ENCODE measurements around the gene LRRC4C.
"Not testable (repeated sequence)": the region's sequence is repeated elsewhere in the genome, so short reads cannot be mapped to it uniquely, and the experiment has no call there.

Gene LRRC4C

DNA sequence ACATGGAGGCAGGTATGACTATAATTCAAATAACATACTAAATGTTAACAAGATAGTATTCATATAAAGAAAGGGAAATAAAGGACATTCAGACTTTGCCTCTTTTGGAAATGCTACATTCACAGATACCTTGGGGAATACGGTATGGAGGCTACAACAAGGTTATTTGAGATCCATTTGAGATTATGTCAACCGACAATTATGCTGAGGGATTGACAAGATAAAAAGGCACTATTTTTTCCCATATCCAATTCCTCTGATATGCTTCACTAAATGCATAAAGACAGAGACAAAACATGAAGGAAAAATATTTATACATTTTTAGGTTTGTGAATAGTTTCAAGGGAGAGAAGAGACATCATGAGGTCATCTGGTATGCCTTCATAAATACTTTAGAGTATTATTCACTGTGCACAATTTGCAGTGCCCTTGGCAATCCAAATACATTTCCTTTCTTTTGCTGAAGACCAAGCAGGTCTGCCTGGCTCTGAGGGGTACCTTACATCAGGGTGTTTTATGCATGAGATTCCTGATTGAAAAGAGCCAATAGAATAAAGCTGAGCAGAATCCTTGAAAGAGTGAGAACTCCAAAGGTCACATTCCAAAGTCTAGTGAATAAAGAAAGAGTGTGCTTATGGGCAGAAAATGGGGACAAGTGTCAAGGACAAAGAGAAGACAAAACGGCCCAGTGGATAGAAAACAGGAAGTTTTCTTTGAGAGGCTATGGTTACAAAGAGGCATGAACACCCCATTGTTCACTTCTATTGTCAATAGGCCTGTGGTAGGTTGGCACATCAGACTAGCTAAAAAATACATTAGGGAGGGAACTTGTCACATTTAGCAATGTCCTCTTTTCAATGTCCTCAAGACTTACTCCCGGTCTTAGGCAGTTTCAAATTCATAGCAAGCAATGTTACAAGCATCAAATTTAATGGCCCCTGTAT is 455.8 kb downstream of the LRRC4C start:
- DNase-seq, result no peak

DNA sequence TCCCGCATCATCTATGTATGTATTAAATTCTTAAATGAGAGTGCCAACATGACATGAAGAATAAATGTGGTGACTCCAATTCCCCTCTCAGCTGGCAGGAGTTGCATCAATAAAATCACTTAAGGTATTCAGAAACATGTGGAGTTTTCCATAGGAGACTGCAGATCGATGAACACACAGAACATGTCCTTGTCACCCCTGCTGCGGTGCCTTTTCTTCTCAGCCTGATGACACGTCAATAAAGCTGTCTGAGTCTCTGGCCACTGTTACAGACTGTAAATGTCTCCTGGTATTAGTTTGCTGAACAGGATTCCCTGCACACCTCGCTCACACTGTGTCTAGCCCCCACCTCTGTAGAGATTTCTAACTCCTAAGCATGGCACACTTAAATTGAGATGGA is 460.5 kb downstream of the LRRC4C start:
- DNase-seq, result no peak

DNA sequence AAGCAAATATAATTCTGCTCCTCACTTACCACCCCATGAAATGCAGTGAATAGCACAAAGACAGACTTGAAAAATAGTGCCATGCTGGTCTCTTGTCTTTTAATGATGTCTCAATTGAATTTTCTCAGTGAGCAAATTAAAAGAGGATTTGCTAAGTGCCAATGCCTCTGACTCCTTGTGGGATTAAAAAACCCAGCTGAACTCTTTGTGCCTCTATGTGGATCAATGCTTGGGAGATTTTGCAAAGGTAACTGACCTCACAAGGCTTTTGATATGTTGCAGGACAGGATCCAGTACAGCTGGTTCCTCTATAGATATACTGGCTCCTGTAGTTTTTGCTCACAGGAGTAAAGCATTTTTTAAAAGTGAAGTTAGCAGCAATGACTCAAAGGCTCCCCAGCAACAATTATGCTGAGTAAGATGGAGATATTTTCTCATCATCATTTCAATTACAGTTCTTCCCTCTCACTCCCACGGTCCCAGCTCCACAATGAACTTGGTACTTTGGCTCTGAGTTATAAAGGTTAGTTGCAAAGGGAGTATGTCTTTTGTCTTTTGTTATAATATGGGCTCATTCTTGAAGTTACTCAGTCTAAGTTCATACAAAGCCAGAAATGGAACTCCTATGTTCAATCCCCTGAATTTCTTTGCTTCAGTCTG is 471.5 kb downstream of the LRRC4C start:
- no peak for DNase-seq

DNA sequence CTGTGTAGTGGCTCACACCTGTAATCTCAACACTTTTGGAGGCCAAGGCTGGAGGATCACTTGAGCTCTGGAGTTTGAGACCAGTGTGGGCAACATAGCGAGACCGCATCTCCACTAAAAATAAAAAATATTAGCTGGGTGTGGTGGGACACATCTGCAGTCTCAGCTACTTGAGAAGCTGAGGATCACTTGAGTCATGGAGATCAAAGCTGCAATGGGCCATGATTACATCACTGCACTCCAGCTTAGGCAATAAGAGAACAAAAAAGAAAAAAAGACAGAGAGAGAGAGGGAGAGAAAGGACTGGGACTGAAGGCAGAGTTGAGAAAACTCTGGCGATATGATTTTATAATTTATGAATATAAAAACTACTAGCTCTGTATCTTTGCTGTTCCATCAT is 473.1 kb downstream of the LRRC4C start:
- DNase-seq, result no peak

DNA sequence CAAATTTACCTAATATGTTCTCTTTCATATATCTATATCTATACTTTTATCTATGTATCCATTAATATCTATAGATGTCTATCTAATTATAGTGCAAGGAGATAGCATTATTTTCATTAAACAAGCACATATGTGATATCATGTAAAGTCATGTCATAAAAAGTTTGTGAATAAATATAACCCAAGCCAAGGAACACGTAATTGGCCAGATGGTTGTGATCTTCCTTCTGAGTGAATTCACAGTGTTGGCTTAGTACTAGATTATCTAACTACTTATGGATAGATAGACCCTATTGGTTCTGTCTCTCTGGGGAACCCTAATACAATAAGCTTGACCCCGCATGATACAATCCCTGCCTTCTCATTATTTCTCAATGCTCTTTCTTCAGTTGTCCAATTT is 484.4 kb downstream of the LRRC4C start:
- no peak for DNase-seq

DNA sequence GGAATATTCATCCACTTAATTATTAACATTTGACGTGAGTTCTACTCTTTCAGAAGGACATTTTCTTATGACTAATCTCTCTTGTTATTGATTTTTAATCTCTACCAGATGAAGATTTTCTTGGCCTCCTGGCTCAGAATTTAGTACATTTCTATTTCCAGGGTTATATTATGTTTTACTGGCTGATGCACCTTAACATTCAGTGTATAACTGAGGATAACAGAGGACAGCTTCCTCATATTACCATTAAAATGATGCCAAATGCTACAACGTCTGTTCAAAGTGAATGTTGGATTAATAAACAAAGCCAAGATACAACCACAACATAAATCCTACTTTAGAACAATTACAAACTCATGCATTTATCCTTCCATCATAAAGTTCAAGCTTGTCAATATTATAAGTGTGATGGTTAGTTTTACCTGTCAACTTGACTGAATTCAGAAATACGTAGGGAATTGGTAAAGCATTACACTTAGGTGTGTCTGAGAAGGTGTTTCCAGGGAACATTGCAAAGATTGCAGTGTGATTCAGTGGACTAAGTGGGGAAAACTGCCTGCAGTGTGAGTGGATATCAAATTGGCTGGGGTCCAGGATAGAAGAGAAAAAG is 485.2 kb downstream of the LRRC4C start:
- no peak for DNase-seq

DNA sequence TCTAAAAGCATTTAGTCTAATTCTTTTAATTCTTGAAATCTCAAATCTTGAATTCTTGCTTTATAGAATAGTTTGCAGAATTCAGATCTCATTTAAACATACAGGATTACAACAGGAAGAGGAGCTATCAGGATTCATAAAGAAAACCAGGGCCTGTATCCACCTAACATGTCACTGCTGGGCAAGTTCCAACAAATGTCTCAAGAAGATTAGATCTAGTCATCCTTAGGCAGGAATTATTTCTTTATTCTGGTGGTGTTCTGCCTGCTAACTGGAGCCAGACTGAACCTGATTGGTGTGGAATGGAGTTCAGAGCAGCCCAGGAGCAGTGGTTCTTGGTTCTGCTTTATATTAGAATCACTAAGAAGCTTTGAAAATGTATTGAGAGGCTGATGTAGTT is 500.7 kb downstream of the LRRC4C start:
- DNase-seq, result no peak

DNA sequence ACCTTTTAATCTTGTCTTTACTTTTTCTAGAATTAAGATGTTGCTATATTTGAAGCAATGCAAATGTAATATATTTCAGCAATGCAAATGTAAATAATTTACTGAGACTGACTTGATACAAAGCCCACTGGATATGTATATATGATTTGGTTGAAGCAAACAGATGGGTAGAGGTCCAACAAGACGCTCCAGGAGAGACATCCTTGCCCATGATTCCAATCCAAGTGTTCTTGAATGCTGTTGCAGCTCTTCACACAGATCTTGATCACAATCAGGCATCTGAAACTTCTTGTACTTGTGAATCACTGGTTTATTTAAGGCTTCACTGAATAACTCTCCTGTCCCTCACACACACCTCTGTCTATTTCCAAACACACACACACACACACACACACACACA is 507.0 kb downstream of the LRRC4C start:
- no peak for DNase-seq

DNA sequence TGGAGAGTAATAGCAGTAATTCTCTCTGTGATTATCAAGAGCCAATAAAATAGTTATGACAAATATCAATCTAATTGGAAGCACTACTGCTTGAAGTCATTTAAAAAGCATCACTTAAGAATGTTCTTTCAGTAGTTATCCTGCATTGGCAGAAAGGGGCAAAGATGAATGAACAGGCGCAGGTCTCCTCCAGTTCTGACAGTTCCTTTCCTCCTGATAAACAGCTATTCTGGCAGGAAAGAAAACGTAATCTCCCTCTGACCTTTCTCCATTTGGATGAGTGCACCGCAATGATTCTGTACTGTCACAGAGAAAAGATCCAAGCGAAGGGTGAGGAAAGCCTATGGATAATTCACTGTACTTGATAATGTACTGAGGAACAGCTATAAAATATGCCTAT is 521.5 kb downstream of the LRRC4C start:
- no peak for DNase-seq

DNA sequence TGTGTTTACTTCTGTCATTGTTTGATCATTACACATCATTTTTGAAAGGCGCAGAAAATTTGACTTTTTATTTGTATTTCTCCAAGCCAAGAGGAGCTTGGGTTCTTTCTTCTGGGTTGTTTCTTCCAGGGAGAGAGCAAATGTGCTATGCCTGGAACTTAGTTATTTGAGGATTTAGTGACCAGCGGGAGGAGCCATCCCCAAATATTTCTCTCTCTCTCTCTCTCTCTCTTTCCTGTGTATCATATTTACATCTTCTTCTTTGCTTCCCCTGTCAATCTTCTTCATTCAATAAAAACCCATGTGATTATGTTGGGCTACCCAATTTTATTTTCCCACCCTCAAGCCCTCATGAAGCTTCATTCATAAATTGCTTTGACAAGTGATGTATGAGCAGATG is 534.5 kb downstream of the LRRC4C start:
- no peak for DNase-seq

DNA sequence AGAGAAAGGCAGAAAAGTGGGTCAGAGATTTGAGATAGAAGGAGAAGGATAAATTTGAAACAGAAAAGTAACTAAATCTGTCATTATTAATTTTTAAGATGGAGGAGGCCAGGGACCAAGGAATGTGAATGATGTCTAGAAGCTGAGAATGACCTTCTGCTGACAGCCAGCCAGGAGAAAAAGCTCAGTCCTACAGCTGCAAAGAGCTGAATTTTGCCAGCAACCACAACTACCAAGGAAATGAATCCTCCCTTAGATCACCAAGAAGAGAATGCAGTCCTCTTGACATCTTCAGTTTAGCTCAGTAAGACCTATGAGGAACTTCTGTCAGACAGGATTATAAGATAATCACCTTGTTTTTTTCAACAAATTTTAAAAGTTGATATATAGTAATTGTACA is 538.2 kb downstream of the LRRC4C start:
- no peak for DNase-seq

DNA sequence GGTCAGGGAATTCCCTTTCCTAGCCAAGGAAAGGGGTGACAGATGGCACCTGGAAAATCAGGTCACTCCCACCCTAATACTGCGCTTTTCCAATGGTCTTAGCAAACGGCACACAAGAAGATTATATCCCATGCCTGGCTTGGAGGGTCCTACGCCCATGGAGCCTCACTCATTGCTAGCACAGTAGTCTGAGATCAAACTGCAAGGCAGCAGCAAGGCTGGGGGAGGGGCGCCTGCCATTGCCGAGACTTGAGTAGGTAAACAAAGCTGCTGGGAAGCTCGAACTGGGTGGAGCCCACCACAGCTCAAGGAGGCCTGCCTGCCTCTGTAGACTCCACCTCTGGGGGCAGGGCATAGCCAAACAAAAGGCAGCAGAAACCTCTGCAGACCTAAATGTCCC is 548.7 kb downstream of the LRRC4C start:
- DNase-seq, result not testable (repeated sequence)

DNA sequence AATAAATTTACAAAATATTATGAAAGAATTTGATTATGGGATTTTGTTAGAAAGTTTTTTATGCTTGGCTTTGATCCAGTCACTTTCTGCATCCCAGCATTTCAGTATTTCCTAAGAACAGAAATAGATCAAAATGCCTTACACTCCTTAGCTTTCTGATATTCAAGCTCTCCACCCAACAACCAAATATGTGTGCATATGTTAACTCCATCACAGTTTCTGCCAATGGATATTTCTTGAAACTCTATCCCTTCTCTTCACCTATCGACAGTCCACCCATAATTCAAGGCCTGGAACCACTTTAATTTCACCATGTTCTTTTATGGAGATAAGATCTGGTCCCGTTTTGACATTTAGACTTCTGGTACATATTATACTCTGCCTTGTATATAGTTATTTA is 565.0 kb downstream of the LRRC4C start:
- no peak for DNase-seq

DNA sequence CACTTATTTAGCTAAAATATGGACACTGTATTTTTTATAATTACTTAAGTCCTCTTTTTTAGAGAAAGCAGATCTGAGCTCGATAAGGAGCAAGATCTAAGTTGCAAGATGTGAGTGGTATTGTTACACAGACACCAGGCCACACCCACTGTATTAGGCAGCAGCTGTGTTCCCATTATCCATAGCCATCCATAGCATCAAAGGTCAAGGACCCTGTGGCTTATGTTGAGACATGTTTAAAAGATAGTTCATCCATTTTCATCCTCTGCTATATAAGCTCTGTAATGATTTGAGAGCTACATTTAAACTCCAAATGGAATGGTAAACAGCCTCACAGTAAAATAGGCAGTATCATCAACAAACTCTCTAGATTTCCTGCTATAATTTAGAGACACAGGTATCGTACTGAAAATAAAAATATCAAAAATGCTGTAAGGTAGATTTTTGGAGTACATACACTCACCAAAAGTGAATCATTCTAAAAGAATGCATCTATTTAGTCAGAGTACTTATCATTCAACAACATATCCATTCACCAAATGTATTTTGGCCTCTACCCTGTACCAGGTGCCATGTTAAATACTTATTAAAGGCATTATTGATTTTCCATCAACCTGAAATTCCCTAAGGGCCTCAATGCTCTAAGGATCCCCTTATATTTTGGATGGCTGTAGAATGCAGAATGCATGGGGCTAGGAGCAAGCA is 574.0 kb downstream of the LRRC4C start:
- no peak for DNase-seq

DNA sequence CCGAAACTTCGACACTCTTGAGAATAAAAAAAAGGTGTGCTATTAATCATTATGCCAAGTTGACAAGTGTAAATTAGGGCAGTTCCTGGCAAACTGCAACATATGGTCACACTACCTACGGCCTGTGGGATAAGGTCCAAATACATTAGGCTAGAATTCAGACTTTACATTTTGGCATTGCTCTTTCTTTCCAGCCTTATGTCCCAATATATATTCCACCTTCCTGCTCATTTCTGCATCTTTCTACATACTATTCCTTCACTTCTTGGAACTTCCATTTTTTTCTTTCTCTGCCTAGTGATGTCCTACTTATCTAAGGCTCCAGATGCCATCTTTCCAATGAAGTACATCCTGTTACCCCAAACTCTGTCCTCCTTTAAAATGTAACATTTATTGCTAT is 577.2 kb downstream of the LRRC4C start:
- no peak for DNase-seq

DNA sequence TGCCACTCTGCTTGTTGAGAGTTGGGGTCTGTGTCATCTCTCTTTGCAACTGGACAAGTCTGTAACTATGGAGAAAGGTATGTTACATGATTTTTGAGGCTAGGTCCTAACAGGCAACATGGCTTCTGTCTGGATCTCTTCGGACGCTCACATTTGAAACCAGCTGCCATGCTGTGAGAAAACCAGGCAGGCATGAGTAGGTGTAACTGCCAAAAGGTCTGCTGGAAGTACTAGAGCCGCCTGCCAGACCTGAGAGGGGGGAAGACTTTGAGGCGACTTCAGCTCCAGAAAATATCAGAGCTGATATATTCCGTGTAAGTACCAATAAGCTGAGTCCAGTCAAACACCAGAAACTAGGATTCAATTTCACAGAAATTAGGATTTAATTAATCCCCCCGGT is 579.5 kb downstream of the LRRC4C start:
- DNase-seq, result no peak

DNA sequence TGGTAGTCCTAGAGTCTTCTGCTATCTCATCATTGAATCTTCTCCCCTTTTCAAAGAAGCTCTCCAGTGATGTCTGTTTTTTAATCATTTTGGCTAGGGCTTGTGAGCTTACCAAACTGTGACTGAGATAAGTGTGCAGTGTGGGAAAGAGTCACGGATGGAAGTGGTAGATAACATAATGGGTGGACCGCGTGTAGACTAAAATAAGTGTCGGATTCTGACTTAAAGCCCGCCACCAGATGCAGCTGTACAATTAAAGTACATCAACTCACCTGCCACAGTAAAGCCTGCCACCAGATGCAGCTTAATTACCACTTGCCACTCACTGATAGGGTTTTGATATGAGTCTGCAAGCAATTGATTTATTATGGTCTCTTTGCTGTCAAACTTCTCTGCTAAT is 581.5 kb downstream of the LRRC4C start:
- no peak for DNase-seq

DNA sequence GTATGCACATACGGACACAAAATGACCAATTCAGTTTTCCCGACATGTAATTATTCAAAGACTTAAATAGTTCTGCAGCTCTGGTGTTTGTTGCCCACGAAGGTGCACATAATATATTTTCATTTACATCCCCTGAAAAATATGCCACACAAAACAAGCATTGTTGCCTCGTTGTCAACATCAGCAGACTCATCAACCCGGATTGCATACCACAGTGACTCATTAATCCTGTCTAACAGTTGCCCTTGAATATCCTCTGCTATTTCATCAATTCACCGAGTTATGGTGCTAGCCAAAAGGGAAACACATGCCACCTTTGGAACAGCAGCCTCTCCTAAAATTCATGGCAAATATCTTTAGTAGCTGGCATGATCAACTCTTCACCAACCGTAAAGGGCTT is 582.2 kb downstream of the LRRC4C start:
- DNase-seq, result no peak

DNA sequence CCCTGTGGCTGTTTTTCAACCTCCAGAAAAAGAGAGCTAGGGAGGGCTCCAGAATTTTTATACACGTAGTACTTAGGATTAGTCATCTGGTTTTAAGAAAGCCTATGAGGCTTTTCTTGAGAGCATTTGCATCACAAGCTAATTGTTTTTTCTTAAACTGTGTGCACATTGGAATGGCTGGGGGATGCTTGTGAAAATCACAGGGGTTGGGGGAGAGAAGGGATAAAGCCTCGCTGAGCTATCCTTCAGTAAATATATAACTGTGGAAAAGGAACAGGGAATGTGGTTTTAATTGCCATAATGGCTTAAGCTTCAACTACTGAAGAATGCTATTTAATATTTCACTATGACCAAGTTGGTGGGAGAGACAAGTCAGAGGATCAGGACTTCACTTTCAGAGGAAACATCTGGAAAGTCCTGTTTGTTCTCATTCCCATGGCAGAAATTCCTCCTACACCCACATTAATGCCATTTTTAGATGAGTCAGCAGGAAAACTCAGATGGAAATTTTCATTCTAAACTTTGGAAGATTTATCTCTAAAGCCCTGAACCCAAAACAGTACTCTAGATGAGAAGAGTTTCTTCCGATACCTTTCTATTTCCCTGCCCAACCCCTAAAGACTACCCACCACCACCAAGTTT is 591.3 kb downstream of the LRRC4C start:
- DNase-seq, result no peak

DNA sequence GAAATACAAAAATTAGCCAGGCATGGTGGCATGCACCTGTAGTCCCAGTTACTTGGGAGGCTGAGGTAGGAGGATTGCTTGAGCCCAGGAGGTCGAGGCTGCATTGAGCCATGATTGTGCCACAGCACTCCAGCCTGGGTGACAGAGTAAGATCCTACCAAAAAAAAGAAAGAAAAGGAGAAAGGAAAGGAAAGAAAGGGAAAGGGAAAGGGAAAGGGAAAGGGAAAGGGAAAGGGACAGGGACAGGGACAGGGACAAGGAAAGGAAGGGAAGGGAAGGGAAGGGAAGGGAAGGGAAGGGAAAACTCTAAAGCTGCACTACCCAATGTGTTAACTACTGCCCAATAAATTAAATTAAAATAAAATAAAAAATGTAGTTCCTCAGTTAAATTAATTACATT is 601.7 kb downstream of the LRRC4C start:
- not testable (repeated sequence) for DNase-seq

DNA sequence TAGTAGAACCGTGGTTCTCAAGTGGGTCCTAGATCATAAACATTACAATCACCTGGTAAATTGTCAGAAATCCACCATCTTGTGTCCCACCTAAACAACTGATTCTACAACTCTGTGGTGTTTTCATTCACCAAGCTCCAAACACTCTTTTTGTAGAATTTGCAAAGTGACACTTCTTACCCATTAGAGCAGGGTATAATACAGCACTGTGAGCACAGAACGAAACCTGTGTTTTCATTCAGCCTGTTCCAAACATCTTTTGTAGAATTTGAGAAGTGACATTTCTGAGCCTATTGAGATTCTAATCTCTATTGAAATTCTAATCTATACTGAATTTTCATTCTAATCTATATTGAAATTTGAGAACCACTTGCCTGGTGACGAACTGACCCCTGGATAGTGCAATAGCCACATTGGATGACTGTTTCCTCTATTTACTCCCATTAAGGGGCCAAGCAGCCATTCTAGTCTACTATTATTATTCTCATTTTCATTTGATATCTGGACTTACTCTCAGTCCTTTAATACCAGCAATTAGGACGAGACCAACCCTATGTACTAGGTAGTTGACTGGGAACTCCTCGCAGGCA is 616.6 kb downstream of the LRRC4C start:
- no peak for DNase-seq

DNA sequence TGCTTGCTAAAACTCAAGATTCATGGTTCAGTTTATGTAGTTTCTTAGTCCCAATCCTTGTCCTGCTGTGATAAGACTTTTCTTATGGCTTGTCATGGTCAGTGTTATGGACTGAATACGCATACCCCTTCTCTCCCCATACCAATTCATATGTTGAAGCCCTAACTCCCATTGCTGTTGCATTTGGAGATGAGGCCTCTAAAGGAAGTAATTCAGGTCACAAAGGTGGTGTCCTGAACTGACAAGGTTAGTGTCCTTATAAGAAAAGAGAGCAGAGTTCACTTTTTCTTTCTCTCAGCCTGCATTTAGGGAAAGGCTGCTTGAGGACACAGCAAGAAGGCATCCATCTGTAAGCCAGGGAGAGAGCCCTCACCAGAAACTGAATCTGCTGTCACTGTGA is 618.2 kb downstream of the LRRC4C start:
- no peak for DNase-seq

All from hematopoietic multipotent progenitor cell treated with erythropoietin and hydrocortisone succinate and interleukin-3 and kit ligand, for 8 days (in vitro differentiated cells).